KBM-7 (cell line): ENCODE measurements around the gene PRR9.
A peak's percentile ranks its signal among the peaks of the same experiment; 100 is the strongest.

Source experiments
- DNase-seq: peaks from one replicate; pipeline ENCODE4 v3.0.0-alpha.2; 2015
- in situ Hi-C: fragments of 300-500 bp; cut with MboI; formaldehyde crosslinking; loops from 2 replicates; pipeline ENCODE4 v1.14.3; 2020; ENCODE audit warnings: low sequenced_read_pairs, low pct_unique_long_range_greater_than_20kb, mixed read lengths

PRR9 gene

DNA sequence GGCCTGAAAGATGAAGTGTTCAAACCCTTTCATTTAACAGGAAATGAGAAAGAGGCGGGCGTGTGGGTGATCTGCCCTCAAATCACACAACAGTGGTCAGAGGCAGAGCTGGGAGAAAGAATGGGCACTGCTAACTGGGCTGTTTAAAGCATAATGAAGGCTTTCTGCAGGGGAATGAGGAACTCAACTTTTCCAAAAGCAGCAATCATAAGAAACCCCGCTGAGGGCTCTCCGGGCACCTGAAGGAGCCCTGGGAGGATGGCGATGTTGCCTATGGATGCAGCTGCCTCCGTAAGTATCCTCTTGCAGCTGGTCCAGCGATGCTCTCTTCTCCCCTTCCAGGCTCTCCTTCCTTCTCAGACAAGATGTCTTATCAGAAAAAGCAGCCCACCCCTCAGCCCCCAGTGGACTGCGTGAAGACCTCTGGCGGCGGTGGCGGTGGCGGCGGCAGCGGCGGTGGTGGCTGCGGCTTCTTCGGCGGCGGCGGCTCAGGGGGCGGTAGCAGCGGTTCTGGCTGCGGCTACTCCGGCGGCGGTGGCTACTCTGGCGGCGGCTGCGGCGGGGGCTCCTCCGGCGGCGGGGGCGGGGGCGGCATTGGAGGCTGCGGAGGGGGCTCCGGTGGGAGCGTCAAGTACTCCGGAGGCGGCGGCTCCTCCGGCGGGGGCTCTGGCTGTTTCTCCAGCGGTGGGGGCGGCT lies 43.3 kb downstream of the PRR9 start:
- DNase-seq = peak; percentile 35
- in situ Hi-C loops = no loop called here

GRCh38 chr1:153261281-153262069 lies 44.1 kb downstream of the PRR9 start:
- in situ Hi-C loops = no loop called here
- DNase-seq = peak; percentile 15

DNA sequence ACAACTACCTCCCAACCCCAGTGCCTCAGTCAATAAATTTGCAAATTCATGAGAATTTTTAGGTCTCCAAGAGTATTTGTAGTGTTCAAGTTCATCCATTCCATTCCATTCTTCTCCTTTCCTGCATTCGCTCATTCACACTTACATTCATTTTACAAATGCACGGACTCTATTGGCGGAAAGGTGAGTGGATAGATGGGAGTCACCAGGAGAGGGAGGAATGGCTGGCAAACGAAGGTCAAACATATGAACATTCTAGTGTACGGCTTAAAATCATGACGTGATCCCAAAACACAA lies 44.6 kb downstream of the PRR9 start:
- DNase-seq = no peak
- in situ Hi-C loops = no loop called here

DNA sequence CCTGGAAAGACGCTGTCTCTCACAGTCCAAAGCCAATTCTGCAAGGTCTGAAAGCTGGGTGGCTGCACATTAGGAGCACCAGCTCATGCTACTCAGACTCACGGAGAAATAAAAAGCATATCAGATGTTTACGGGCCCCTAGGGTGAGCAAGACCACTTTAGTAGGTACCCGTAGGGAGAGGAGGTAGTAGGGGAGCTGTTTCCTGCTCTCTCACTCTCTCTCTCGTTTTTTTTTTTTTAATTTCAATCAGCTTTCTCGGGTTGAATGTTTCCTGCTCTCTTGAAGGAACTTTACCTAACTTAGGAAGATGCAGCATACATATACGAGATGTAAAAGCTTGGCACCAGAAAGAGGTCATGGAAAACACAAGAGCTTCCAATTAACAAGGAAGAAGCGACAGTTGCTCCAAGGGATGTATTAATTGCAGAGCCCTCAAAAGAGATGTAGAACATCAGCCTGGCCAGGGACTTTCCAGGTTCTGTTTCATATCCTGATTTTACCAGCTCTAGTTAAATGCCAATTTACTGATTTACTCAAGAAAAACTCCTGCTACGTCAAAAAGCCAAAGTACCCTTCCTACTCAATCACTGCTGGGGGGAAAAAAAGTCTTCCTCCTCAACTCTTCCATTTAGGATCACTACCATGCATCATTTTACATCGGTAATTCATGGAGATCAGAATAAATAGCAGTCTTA lies 45.2 kb downstream of the PRR9 start:
- DNase-seq = no peak
- in situ Hi-C loops = no loop called here

- in situ Hi-C loops = no loop called here
- DNase-seq = no peak
Observed at GRCh38 chr1:153265457-153265856, 48.1 kb downstream of the PRR9 start.
